A673 (cell line): ENCODE measurements around the gene TECPR2. TPM values are rescaled to one million over a fixed set of nuclear protein-coding genes. Genes with fewer than 3 reads are reported as not detected.
A peak's percentile ranks its signal among the peaks of the same experiment; 100 is the strongest.
"Not testable (repeated sequence)": the region's sequence is repeated elsewhere in the genome, so short reads cannot be mapped to it uniquely, and the experiment has no call there.

Source experiments
- BruUV-seq: library from RNA; stranded (reverse); fragments of 400-500 nt; replicated peaks from 2 replicates; lab custom pipeline; 2021; lab: Mats Ljungman, UMichigan
- CTCF ChIA-PET: fragments of 300-600 bp; sonication (Branson Sonifier 250); formaldehyde crosslinking; loops from one replicate; lab custom pipeline; 2022; ENCODE audit warnings: antibody characterized with exemption; lab: Charles Lee
- POLR2A ChIA-PET: fragments of 300-600 bp; sonication (Branson Sonifier 250); formaldehyde crosslinking; loops from one replicate; lab custom pipeline; 2022; ENCODE audit warnings: antibody characterized with exemption; ENCODE audit not compliant: low non-redundant PET; lab: Charles Lee
- DNase-seq: peaks from one replicate; pipeline ENCODE4 v3.0.0-alpha.2; 2015; ENCODE audit warnings: low spot score
- H3K27ac ChIP-seq: fragments of 200-600 bp; sonication (generic); 2 replicates; pipeline ENCODE4 v1.5.1; 2016; ENCODE audit warnings: mixed run types, low read depth, mild to moderate bottlenecking, mixed read lengths, antibody characterized with exemption, low read length; ENCODE audit not compliant: poor library complexity, severe bottlenecking
- H3K27me3 ChIP-seq: fragments of 200-600 bp; sonication (generic); replicated peaks from 2 replicates; pipeline ENCODE4 v1.6.1; 2017; ENCODE audit warnings: mixed run types, low read depth, mild to moderate bottlenecking, mixed read lengths, antibody characterized with exemption, low read length; ENCODE audit not compliant: insufficient read depth, poor library complexity
- H3K36me3 ChIP-seq: fragments of 200-600 bp; sonication (generic); 2 replicates; pipeline ENCODE4 v1.6.1; 2016; ENCODE audit warnings: mixed run types, mild to moderate bottlenecking, mixed read lengths, antibody characterized with exemption, low read length; ENCODE audit not compliant: insufficient read depth, poor library complexity, severe bottlenecking
- H3K4me1 ChIP-seq: fragments of 200-600 bp; sonication (generic); 2 replicates; pipeline ENCODE4 v1.6.1; 2017; ENCODE audit warnings: mixed run types, mild to moderate bottlenecking, mixed read lengths, antibody characterized with exemption, low read length; ENCODE audit not compliant: insufficient read depth, poor library complexity, severe bottlenecking
- H3K4me3 ChIP-seq: fragments of 200-600 bp; sonication (generic); 2 replicates; pipeline ENCODE4 v1.5.1; 2016; ENCODE audit warnings: low read depth, mixed run types, mild to moderate bottlenecking, mixed read lengths, low read length; ENCODE audit not compliant: poor library complexity, severe bottlenecking
- H3K9me3 ChIP-seq: fragments of 200-600 bp; sonication (generic); 2 replicates; pipeline ENCODE4 v1.6.1; 2016; ENCODE audit warnings: mixed run types, low read depth, mild to moderate bottlenecking, mixed read lengths, antibody characterized with exemption, low read length; ENCODE audit not compliant: poor library complexity, severe bottlenecking
- EZH2 ChIP-seq: fragments of 200-600 bp; sonication (generic); IDR thresholded peaks from 2 replicates; pipeline ENCODE4 v1.6.1; 2017; ENCODE audit warnings: borderline replicate concordance, low read depth, mild to moderate bottlenecking, mixed read lengths, antibody characterized with exemption, low read length; ENCODE audit not compliant: poor library complexity, severe bottlenecking
- intact Hi-C: fragments of 100-400 bp; cut with micrococcal nuclease; formaldehyde crosslinking; loops from one replicate; pipeline ENCODE4 v1.10.0; 2022; ENCODE audit not compliant: unreplicated experiment
- total RNA-seq: library from RNA; stranded (reverse); gene quantifications from 2 replicates; pipeline ENCODE4 v1.2.3, GENCODE V29; 2021
- TF ChIP-seq, protein P1 (sequence below): fragments of 300-800, 200-600 bp; sonication (generic); conservative IDR thresholded peaks from 2 replicates; pipeline ENCODE4 v1.5.1; 2017; ENCODE audit warnings: low read depth, mild to moderate bottlenecking, antibody characterized with exemption, low read length, moderate library complexity, mixed read lengths

Gene TECPR2
- total RNA-seq, 1 experiment from 2014 or later: 22.1 TPM

DNA sequence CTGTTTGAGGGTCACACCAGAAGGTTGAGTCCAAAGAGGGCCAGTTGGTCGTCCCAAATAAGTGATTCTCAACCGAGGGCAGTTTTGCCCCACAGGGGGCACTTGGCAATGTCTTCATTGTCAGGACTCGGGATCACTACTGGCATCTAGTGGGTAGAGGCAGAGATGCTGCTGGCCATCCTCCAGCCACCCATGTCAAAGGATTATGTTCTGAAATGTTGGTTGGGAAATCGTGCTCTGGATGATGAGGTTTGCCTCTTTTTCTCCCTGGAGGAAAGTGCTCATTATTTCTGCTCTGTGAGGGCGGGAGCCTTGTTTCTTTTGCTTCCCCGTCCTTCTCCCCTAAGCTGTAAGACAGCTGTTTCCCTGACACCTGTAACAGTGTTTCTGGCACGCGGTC lies 39.6 kb upstream of the TECPR2 start:
- CTCF ChIA-PET: no interaction called here

DNA sequence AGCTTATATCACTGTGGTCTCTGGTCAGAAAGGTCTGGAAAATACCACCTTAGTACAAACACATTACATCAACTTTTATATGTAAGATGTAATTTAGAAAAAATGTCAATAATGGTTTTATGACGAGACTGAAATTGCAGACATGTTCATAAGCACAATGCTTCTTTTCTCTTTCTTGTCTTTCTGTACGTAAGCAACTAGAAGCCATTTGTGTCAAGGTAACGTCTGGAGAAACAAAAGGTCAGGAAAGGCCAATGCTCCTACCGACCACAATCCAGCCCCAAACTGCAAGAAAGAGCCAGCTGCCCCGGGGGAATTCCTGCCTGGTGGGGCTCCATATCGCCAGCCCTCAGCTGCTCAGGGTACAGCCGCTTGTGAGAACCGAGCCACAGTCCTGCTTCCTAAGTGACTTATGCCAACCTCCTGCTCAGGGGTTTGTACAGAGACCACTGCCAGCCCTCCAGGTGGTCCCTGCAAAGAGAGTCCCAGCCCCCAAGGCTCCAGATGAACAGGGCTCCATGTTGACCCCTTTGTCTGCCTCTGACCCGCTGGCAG lies 36.9 kb upstream of the TECPR2 start:
- no peak overlapping the region for H3K4me3 ChIP-seq
- no TSS peak for BruUV-seq
- CTCF ChIA-PET: no interaction called here

More for the DNA sequence above, 39.6 kb upstream of the TECPR2 start:
- BruUV-seq: no TSS peak
- no peak overlapping the region for H3K27ac ChIP-seq
- no peaks in the 10 kb centered on the region for H3K9me3 ChIP-seq
- no peaks in the 10 kb centered on the region for H3K36me3 ChIP-seq
- peak; percentile 86 for DNase-seq
- no peak overlapping the region for H3K4me3 ChIP-seq
- peaks cover 12% of the 10 kb centered on the region for H3K4me1 ChIP-seq
- POLR2A ChIA-PET: no interaction called here
- intact Hi-C loops: no loop called here
- no peaks in the 10 kb centered on the region for H3K27me3 ChIP-seq
- TF ChIP-seq EZH2: no peak
- TF ChIP-seq, protein P1, sequence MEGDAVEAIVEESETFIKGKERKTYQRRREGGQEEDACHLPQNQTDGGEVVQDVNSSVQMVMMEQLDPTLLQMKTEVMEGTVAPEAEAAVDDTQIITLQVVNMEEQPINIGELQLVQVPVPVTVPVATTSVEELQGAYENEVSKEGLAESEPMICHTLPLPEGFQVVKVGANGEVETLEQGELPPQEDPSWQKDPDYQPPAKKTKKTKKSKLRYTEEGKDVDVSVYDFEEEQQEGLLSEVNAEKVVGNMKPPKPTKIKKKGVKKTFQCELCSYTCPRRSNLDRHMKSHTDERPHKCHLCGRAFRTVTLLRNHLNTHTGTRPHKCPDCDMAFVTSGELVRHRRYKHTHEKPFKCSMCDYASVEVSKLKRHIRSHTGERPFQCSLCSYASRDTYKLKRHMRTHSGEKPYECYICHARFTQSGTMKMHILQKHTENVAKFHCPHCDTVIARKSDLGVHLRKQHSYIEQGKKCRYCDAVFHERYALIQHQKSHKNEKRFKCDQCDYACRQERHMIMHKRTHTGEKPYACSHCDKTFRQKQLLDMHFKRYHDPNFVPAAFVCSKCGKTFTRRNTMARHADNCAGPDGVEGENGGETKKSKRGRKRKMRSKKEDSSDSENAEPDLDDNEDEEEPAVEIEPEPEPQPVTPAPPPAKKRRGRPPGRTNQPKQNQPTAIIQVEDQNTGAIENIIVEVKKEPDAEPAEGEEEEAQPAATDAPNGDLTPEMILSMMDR: peak; percentile 67

DNA sequence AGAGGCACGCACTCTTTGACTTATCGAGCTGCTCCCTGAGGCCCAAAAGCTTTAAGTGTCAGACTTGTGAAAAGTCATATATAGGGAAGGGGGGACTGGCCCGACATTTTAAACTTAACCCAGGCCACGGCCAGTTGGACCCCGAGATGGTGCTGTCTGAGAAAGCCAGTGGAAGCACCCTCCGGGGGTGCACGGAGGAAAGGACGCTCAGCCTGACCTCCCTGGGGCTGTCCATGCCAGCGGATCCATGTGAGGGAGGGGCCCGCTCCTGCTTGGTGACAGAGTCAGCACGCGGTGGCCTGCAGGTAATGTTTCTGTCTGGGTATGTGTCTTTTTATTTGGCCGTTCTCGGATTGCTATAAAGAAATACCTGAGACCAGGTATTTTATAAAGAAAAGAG lies 36.2 kb upstream of the TECPR2 start:
- Histone ChIP-seq H3K27me3 (no peaks in the 10 kb centered on the region), H3K9me3 (no peaks in the 10 kb centered on the region), H3K4me3 (no peak overlapping the region), H3K36me3 (no peaks in the 10 kb centered on the region), H3K4me1 (peaks cover 6% of the 10 kb centered on the region), H3K27ac (no peak overlapping the region)
- intact Hi-C loops: no loop called here
- no TSS peak for BruUV-seq
- ChIA-PET POLR2A (no interaction called here), CTCF (no interaction called here)
- TF ChIP-seq, protein P1: no peak
- no peak for TF ChIP-seq EZH2
- DNase-seq: no peak

More for the DNA sequence above, 36.9 kb upstream of the TECPR2 start:
- Histone ChIP-seq H3K27ac (no peak overlapping the region), H3K4me1 (peaks cover 6% of the 10 kb centered on the region), H3K9me3 (no peaks in the 10 kb centered on the region), H3K36me3 (no peaks in the 10 kb centered on the region), H3K27me3 (no peaks in the 10 kb centered on the region)
- DNase-seq: no peak
- TF ChIP-seq, protein P1: no peak
- TF ChIP-seq EZH2: no peak
- POLR2A ChIA-PET: no interaction called here
- intact Hi-C loops: no loop called here

DNA sequence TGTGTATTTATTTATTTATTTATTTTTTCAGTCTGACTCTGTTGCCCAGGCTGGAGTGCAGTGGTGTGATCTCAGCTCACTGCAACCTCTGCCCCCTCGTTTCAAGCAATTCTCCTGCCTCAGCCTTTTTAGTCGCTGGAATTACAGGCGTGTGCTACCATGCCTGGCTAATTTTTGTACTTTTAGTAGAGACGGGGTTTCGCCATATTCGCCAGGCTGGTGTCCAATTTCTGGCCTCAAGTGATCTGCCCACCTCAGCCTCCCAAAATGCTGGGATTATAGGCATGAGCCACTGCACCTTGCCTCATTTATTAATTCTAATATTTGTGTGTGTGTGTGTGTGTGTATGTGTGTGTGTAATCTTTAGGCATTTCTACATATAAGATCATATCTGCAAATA lies 33.4 kb upstream of the TECPR2 start:
- DNase-seq, H3K4me3 ChIP-seq, H3K27ac ChIP-seq, BruUV-seq, intact Hi-C loops, H3K9me3 ChIP-seq, H3K27me3 ChIP-seq, H3K4me1 ChIP-seq, H3K36me3 ChIP-seq: not testable (repeated sequence)
- ChIA-PET POLR2A (interaction anchor here (0.6 kb wide), 1 partner anchor 266 kb away, joined by 3 read pairs; no protein-coding TSS in a partner anchor), CTCF (interaction anchor here (0.7 kb wide), 1 partner anchor 384 kb away, joined by 3 read pairs; no protein-coding TSS in a partner anchor)
